ENCODE data around the gene IKZF5. TPM values are rescaled to one million over a fixed set of nuclear protein-coding genes. Genes with fewer than 3 reads are reported as not detected.

IKZF5 gene
- total RNA-seq, 4 donors from 2014 or later: 3.1 to 30.7 (median 21.1) TPM

GRCh38 chr10:123019941-123020703 is 11.5 kb upstream of the IKZF5 start:
- Histone ChIP-seq H3K4me1 (no peaks in the 10 kb centered on the region), H3K27me3 (no peaks in the 10 kb centered on the region), H3K36me3 (no peaks in the 10 kb centered on the region), H3K4me3 (no peak overlapping the region), H3K9me3 (no peaks in the 10 kb centered on the region), H3K27ac (no peak overlapping the region)
- intact Hi-C loops (cut with DNase I; ENCODE audit: low total_unique reads): no loop called here
- TF ChIP-seq CTCF (IDR thresholded peaks at IDR 0.05) (no peak), POLR2A (IDR thresholded peaks at IDR 0.05) (no peak)
- DNase-seq: no peak

GRCh38 chr10:123019264-123019663 is 10.7 kb upstream of the IKZF5 start:
- intact Hi-C loops (cut with DNase I; ENCODE audit: low total_unique reads): no loop called here
- no peaks in the 10 kb centered on the region for H3K27me3 ChIP-seq
- no peaks in the 10 kb centered on the region for H3K36me3 ChIP-seq
- no peak overlapping the region for H3K27ac ChIP-seq
- DNase-seq: no peak
- H3K9me3 ChIP-seq: no peaks in the 10 kb centered on the region
- H3K4me3 ChIP-seq: no peak overlapping the region
- TF ChIP-seq POLR2A (IDR thresholded peaks at IDR 0.05) (no peak), CTCF (IDR thresholded peaks at IDR 0.05) (no peak)
- no peaks in the 10 kb centered on the region for H3K4me1 ChIP-seq

- TF ChIP-seq CTCF (IDR thresholded peaks at IDR 0.05) (no peak), POLR2A (IDR thresholded peaks at IDR 0.05) (no peak)
- intact Hi-C loops (cut with DNase I; ENCODE audit: low total_unique reads): no loop called here
- Histone ChIP-seq H3K4me1 (no peaks in the 10 kb centered on the region), H3K9me3 (no peaks in the 10 kb centered on the region), H3K27ac (no peak overlapping the region), H3K27me3 (no peaks in the 10 kb centered on the region), H3K4me3 (no peak overlapping the region), H3K36me3 (no peaks in the 10 kb centered on the region)
- no peak for DNase-seq
Measured at GRCh38 chr10:123018531-123018930, 9.9 kb upstream of the IKZF5 start.

- TF ChIP-seq CTCF (IDR thresholded peaks at IDR 0.05) (no peak), POLR2A (IDR thresholded peaks at IDR 0.05) (no peak)
- Histone ChIP-seq H3K4me1 (no peaks in the 10 kb centered on the region), H3K36me3 (no peaks in the 10 kb centered on the region), H3K27me3 (no peaks in the 10 kb centered on the region), H3K4me3 (no peak overlapping the region), H3K27ac (no peak overlapping the region), H3K9me3 (no peaks in the 10 kb centered on the region)
- DNase-seq: no peak
- intact Hi-C loops (cut with DNase I; ENCODE audit: low total_unique reads): no loop called here
Measured at GRCh38 chr10:123017421-123018165, 9.0 kb upstream of the IKZF5 start.

GRCh38 chr10:123016228-123016627 is 7.6 kb upstream of the IKZF5 start:
- Histone ChIP-seq H3K36me3 (no peaks in the 10 kb centered on the region), H3K27ac (no peak overlapping the region), H3K4me3 (no peak overlapping the region), H3K27me3 (no peaks in the 10 kb centered on the region), H3K9me3 (no peaks in the 10 kb centered on the region), H3K4me1 (no peaks in the 10 kb centered on the region)
- intact Hi-C loops (cut with DNase I; ENCODE audit: low total_unique reads): no loop called here
- TF ChIP-seq POLR2A (IDR thresholded peaks at IDR 0.05) (no peak), CTCF (IDR thresholded peaks at IDR 0.05) (no peak)
- no peak for DNase-seq
